Panc1 (cell line): Measurements from ENCODE around the gene ZNF444.

Experiments
- POLR2AphosphoS5 ChIP-seq: IDR thresholded peaks from 2 replicates; pipeline ENCODE4 v1.6.1; 2012; ENCODE audit warnings: mild to moderate bottlenecking, low read depth, low read length, moderate library complexity
- TCF7L2 ChIP-seq: IDR thresholded peaks from 2 replicates; pipeline ENCODE4 v1.6.1; 2011; ENCODE audit warnings: mild to moderate bottlenecking, low read depth, low read length, inconsistent platforms
- TF ChIP-seq, protein P1 (sequence below): fragments of 450-650 bp; IDR thresholded peaks from 2 replicates; pipeline ENCODE4 v1.5.1; 2017; ENCODE audit warnings: mild to moderate bottlenecking
- TF ChIP-seq, protein P2 (sequence below), 2 experiments: IDR thresholded peaks; 2 replicates each; pipeline ENCODE4 v1.6.1; 2011 to 2012; ENCODE audit warnings: low read depth in 2 of 2, control low read depth in 1 of 2, low read length in 1 of 2, mild to moderate bottlenecking in 1 of 2, moderate library complexity in 1 of 2; ENCODE audit not compliant: insufficient read depth in 1 of 2

DNA sequence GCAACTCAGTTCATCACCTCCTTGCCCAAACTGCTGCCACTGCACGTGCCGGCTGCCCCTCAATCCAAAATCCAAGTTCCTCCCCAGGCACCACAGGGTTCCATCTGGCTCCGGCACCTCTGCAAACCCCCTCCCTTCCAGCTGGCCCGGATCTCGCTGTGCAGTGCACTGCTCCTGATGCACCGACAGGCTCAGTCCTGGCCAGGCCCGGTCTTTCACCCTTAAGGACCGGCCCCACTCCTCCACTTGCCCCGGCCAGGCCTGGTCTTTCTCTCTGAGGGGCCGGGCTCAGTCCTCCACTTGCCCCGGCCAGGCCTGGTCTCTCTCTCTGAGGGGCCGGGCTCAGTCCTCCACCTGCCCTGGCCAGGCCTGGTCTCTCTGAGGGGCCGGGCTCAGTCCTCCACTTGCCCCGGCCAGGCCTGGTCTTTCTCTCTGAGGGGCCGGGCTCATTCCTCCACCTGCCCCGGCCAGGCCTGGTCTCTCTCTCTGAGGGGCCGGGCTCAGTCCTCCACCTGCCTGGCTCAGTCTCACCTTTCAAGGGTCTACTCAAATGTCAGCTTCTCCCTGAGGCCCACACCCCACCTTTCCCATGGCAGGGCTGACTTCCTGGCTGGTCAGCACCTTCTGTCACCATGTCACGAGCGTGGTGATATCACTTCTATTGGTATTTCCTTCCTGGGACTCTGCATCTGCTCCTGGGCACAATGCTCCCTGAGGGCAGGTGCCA, 26.9 kb upstream of the ZNF444 start:
- TF ChIP-seq, protein P1, sequence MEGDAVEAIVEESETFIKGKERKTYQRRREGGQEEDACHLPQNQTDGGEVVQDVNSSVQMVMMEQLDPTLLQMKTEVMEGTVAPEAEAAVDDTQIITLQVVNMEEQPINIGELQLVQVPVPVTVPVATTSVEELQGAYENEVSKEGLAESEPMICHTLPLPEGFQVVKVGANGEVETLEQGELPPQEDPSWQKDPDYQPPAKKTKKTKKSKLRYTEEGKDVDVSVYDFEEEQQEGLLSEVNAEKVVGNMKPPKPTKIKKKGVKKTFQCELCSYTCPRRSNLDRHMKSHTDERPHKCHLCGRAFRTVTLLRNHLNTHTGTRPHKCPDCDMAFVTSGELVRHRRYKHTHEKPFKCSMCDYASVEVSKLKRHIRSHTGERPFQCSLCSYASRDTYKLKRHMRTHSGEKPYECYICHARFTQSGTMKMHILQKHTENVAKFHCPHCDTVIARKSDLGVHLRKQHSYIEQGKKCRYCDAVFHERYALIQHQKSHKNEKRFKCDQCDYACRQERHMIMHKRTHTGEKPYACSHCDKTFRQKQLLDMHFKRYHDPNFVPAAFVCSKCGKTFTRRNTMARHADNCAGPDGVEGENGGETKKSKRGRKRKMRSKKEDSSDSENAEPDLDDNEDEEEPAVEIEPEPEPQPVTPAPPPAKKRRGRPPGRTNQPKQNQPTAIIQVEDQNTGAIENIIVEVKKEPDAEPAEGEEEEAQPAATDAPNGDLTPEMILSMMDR = no peak
- TF ChIP-seq POLR2AphosphoS5 (no peak), TCF7L2 (no peak)
- TF ChIP-seq, protein P2, sequence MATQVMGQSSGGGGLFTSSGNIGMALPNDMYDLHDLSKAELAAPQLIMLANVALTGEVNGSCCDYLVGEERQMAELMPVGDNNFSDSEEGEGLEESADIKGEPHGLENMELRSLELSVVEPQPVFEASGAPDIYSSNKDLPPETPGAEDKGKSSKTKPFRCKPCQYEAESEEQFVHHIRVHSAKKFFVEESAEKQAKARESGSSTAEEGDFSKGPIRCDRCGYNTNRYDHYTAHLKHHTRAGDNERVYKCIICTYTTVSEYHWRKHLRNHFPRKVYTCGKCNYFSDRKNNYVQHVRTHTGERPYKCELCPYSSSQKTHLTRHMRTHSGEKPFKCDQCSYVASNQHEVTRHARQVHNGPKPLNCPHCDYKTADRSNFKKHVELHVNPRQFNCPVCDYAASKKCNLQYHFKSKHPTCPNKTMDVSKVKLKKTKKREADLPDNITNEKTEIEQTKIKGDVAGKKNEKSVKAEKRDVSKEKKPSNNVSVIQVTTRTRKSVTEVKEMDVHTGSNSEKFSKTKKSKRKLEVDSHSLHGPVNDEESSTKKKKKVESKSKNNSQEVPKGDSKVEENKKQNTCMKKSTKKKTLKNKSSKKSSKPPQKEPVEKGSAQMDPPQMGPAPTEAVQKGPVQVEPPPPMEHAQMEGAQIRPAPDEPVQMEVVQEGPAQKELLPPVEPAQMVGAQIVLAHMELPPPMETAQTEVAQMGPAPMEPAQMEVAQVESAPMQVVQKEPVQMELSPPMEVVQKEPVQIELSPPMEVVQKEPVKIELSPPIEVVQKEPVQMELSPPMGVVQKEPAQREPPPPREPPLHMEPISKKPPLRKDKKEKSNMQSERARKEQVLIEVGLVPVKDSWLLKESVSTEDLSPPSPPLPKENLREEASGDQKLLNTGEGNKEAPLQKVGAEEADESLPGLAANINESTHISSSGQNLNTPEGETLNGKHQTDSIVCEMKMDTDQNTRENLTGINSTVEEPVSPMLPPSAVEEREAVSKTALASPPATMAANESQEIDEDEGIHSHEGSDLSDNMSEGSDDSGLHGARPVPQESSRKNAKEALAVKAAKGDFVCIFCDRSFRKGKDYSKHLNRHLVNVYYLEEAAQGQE (IDR thresholded peaks at IDR 0.05; ENCODE audit: insufficient read depth in 1 of 2, low read depth in 2 of 2, low read length in 1 of 2) = no peak
